AG09319 (cell line): ENCODE measurements around the gene ATG16L2.

ENCODE experiments used
- DNase-seq: peaks from one replicate; pipeline ENCODE4 v3.0.0-alpha.2; 2010; ENCODE audit warnings: low read depth; ENCODE audit errors: extremely low read depth
- TF ChIP-seq, protein P1 (sequence below): IDR thresholded peaks from 2 replicates; pipeline ENCODE4 v1.5.1; 2011; ENCODE audit warnings: low read depth, mild to moderate bottlenecking, inconsistent platforms, low read length, moderate library complexity

ATG16L2 gene

DNA sequence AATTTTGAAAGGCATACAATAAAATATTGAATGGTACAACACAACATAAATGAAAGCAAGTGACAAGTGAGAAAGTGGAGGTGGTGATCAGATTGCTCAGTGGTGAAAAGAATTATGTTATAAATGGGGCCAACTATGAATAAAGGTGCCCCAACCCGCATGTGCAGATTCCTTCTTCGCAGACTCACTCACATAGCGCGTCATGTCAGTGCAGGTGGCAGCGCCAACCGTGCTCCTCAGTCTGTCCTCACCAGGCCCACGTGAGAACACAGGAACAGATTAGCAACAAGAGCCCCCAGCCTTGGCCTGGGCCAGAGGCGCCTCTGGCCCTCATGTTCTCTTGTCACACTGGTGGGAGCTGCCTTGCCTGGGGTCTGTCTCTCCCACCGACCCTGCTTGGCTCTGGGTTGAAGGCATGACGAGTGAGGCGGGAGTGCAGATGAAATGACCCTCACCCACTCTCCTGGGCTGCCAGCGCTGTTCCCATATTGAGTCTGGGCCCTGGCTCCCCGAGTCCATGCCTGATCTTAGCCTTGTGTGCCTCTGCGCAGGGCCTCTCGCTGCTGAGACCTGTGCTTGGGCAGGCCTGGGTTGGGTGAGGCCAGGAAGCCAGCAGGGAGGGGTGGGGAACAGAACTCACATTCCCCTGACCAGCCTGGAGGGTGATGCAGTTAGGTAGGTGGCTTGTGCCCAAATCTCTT, 6.4 kb downstream of the ATG16L2 start:
- no peak for DNase-seq
- TF ChIP-seq, protein P1, sequence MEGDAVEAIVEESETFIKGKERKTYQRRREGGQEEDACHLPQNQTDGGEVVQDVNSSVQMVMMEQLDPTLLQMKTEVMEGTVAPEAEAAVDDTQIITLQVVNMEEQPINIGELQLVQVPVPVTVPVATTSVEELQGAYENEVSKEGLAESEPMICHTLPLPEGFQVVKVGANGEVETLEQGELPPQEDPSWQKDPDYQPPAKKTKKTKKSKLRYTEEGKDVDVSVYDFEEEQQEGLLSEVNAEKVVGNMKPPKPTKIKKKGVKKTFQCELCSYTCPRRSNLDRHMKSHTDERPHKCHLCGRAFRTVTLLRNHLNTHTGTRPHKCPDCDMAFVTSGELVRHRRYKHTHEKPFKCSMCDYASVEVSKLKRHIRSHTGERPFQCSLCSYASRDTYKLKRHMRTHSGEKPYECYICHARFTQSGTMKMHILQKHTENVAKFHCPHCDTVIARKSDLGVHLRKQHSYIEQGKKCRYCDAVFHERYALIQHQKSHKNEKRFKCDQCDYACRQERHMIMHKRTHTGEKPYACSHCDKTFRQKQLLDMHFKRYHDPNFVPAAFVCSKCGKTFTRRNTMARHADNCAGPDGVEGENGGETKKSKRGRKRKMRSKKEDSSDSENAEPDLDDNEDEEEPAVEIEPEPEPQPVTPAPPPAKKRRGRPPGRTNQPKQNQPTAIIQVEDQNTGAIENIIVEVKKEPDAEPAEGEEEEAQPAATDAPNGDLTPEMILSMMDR, result no peak

DNA sequence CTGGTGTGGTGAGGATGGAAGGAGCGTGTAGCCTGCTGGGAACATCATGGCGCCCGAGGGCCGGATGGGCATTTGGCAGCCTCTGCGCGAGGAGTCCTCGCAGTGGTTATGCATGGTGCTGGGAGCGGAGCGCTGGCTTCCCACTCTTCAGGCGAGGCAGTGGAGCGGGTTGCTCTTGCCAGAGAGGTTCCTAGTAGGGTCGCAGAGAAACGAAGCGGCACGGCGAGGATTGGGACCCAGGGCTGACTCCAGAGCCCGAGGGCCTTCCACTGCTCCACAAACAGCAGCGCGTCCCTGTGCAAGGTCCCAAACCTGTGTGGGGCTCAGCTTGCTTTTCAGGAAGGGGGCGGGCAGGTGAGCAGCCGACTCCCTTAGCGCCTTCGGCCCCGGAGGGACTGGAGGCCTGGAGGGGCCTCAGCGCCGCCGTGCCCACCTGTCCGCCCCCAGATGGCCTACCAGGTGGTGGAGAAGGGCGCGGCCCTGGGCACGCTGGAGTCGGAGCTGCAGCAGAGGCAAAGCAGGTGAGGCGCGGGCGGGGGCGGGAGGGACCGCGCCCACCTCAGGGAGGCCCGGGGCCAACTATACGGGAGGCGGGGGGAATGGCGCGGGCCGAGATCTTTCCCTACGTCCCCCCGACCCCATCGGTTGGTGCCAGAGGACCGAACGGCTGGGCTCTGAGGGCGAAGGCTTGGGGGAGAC, 7.2 kb downstream of the ATG16L2 start:
- TF ChIP-seq, protein P1, result no peak
- DNase-seq, result no peak

DNA sequence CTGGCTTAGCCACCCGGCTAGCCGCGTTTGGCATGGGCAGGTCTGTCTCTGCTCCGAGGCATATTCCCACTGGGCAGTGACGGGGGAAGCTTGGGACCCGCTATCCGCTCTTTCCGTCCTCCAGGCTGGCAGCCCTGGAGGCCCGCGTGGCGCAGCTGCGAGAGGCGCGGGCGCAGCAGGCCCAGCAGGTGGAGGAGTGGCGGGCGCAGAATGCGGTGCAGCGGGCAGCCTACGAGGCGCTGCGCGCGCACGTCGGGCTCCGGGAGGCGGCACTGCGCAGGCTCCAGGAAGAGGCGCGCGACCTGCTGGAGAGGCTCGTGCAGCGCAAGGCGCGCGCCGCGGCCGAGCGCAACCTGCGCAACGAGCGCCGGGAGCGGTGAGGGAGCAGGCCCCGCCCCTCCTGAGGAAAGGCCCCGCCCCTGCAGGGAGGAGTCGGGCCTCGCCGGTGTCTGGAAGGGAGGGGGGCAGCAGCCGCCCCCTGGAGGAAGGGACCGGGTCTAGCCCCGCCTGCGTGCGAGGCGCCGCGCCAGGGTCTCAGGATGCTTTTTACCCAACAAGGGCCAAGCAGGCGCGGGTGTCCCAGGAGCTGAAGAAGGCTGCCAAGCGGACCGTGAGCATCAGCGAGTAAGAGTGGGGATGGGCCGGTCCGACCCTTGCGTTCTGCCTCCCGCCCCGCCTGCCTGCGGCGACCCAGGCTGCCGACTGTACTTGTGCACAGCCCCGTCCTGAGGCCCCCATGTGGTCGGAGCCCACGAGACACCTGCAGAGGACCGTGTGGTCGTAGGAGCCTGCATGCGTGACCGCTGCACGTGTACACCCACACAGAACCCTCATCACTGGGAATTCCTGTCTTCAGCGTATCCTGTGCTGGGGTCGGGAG, 7.9 kb downstream of the ATG16L2 start:
- peak; percentile 57 for DNase-seq
- TF ChIP-seq, protein P1, result peak; percentile 1; the same call in 1 of the 2 replicates

DNA sequence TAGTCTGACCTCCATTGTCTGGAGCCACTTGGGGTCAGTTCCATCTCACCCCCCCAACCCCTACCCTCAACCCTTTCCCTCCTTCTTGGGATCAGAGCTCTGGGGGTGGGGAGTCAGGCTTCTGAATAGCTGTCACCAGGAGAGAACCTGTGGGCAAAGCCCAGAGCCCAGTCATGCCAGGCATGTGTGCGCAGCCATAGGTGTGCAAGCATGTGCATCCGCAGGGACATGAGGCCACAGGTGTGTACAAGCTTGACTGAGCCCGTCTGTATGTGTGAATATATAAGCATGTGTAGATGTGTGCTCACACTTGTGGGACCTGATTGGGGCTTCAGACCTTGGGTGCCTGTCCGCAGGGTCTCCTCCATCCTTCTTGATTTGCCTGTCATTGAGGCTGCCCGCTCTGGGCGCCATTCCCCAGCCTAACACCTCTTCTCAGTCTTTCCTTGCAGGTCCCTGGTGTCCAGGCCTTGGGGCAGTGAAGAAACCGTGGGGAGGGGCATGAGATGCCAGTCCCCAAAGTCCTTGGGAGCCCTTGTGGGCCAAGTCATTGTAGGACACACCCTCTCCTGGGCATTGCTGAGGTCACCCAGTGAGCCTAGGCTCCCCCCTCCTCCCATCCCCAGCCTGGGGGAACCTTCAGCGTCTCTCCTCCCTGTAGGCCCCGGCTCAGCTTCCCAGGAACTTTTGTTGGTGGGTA, 9.0 kb downstream of the ATG16L2 start:
- TF ChIP-seq, protein P1, result no peak
- no peak for DNase-seq

DNA sequence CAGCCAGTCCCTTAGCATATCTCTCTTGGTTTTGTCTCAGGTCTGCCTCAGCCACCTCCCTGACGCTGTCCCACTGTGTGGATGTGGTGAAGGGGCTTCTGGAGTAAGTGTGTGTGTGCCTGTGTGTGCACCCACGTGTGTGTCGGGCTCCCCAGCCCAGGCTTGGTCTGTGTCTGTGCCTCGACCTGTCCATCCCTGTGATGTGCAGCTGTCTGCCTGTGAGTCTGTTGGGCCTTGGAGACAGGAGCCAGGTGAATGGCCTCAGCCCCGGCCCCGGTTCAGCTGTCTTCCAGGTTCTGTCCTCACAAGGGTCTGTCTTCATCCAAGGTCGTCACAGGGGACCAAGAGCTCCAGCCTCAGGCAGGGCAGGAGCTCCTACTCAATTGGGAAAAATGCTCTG, 9.8 kb downstream of the ATG16L2 start:
- TF ChIP-seq, protein P1, result no peak
- DNase-seq, result no peak

GRCh38 chr11:72824811-72825505, 10.7 kb downstream of the ATG16L2 start:
- DNase-seq, result no peak

More at GRCh38 chr11:72824811-72825505, 10.7 kb downstream of the ATG16L2 start:
- TF ChIP-seq, protein P1, result no peak
